HG03558 (cell line): ENCODE results near the gene EPB41L3.
"Not testable (repeated sequence)": the region's sequence is repeated elsewhere in the genome, so short reads cannot be mapped to it uniquely, and the experiment has no call there.

Source experiments
- ATAC-seq: cut with Tn5 transposase; IDR thresholded peaks from one replicate; pipeline ENCODE4 v1.9.1; 2021; ENCODE audit warnings: moderate number of reproducible peaks; ENCODE audit not compliant: unreplicated experiment; ENCODE audit errors: extremely low read depth

The EPB41L3 gene

DNA sequence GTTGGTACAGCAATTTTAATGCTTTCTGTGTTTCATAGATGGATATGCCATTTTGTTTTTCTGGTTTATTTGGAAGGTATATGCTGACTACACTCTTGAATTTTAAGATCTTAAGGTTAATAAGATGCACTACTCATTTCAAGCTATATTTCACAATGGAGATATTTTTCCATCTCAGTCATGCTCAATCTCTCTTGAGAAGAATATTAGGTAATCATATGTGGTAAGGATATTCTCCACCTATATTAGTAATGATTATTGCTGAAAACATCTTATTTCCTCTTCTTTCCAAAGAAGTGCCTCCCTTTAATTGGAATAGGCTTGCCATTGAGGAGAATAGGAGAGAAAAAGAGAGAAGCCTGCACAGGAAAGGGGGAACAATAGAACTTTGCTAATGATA is 40.1 kb downstream of the EPB41L3 start:
- ATAC-seq, result no peak

DNA sequence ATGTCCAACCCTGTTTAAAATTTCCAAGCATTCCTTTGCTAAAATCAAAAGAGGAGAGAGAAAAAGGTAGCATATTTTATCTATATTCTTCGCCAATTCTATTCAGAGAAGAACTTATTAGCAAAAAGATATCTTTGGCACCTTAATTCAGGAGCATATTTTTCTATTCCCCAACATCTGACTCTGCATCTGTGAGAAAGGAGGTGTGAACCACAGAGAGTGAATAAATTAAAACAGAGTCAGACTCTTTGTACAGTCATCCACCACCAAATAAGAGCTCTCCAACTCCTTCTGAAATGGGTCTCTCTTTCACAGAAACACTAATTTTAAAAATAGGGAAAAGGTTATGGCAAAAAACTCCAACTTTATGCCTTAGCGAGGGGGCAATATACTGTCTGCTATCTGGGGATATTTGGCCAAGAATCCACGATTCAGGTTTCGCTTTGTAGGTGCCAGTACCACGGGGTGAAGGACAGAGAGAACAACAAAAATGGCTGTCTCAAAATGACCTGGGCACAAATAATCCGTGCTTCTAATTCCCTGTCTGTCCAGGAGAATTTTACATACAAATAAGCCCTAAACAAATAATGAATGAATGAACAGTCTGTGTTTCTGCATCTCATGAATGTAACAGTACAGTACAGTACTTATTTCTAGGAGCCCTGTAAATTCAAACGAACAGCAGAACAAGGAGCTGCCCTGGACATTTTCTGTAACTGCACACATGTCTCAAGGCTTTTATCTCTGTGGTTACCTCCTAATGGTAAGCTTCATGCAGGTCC is 43.4 kb downstream of the EPB41L3 start:
- no peak for ATAC-seq

DNA sequence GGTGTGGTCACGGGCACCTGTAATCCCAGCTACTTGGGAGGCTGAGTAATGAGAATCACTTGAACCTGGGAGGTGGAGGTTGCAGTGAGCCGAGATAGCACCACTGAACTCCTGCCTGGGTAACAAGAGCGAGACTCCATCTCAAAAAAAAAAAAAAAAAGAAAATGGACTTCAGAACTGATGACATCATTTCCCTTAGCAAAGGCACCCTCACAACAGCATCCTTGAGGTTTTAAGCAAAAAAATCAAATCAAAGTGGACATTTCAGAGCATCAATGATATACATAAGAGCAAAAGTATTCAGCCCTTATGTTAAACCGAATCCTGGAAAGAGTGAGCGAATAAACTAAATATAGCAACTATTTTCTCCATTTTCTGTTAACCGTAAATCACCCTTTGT is 45.3 kb downstream of the EPB41L3 start:
- no peak for ATAC-seq

DNA sequence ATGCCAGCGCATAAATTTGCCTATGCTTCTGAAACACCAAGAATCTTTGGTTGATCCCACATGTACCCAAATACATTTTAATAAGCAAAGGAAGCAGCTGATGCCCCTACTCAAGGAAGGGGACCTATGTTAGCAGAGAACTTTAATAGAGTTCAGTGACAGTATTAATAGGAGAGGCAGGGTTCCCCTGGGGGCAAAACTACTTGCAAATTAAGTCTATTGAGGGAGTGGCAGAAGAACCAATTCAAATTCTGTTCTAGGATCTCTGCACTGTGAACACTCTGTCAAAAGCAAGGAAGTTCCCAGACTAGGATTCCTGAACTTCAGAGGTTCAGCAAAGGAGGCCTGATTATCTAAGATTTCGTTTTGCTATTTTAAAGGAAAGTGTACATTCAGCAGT is 47.5 kb downstream of the EPB41L3 start:
- no peak for ATAC-seq

DNA sequence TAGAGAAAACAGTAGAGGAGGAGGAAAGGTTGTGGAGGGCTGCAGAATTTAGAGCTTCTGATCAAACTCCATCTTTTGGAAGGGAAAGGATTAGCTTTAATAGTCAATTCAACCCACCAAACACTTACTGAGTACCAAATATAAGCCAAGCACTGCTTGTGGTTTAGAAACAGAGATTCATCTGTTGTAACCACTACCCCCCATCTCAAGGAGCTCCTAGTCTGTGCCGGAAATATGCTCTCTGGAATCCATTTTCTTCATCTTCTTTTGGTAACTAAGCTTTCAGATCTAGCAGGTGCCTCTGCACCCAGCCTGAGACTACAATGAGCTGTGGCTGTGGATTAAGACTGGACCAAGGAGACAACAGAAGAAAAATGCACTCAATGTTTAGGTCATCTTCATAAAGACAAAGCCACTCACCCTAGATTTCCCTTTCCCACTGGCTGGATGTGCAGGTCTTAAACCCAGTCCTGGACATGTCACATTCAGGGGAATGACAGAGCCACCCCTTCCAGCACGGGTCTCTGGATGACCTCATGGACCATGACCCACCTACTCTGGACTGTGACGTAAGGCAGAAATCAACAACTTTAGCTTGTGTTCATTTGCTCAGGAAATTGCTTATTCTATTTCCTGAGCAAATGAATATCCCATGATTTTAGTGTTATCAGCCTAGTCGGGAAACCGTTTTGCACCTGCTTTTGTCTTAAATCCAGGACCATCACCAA is 52.9 kb downstream of the EPB41L3 start:
- ATAC-seq, result no peak

DNA sequence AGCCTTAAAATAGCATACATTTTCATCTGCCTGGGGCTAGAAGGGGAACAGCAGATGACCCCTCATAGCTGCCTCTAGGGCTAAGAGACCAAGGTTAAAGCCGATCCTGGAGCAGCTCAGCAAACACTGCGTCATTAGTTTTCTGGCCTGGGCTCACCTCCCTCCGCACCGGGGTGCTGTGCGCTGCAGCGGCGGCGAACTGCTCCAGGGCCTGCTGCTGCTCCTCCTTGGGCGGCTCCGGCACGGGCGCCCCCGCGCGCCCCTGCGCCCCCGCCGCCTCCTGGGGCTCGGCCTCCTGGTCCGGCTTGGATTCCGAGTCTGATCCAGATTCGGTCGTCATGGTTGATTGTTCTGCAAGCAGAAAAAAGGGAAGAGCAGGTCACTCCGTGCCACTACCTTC is 55.0 kb downstream of the EPB41L3 start:
- ATAC-seq, result no peak

DNA sequence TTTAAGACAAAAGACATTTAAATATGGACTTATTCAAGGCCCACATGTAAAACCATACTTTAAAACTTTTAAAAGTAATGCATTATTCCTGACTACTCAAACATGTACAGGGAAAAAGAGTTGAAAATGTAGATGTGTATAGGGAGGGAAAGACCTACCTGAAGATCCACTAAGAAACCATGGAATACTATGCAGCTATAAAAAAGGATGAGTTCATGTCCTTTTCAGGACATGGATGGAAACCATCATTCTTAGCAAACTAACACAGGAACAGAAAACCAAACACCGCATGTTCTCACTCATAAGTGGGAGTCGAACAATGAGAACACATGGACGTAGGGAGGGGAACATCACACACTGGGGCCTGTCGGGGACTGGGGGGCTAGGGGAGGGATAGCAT is 55.8 kb downstream of the EPB41L3 start:
- ATAC-seq, result not testable (repeated sequence)

DNA sequence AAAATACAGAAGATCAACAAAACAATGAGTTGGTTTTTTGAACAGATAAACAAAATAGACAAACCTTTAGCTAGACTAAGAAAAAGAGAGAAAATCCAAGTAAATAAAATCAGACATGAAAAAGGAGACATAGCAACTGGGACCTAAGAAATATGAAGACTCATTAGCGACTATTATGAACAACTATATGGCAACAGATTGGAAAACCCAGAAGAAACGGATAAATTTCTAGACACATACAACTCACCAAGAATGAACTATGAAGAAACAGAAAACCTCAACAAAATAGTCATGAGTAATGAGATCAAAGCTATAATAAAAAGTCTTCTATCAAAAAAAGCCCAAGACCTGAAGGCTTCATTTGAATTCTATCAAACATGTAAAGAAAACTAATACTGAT is 59.3 kb downstream of the EPB41L3 start:
- no peak for ATAC-seq

DNA sequence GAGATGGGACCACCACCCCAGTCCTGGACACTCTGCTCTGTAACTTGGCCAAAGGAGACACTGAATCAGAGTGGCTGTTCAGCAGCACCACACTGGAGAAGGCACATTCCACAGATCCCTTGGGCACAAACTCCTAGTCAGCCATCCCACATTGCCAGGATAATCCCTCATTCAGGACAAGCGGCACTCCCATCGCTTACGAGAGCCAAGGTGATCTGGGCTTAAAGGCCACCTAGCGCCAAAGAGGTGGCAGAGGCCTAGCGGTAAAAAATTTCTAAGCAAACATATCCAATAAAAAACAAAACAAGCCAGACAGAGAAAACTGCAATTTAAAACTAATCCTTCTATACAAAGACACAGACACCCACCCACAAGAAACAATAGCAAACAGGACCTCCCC is 62.2 kb downstream of the EPB41L3 start:
- ATAC-seq, result no peak

DNA sequence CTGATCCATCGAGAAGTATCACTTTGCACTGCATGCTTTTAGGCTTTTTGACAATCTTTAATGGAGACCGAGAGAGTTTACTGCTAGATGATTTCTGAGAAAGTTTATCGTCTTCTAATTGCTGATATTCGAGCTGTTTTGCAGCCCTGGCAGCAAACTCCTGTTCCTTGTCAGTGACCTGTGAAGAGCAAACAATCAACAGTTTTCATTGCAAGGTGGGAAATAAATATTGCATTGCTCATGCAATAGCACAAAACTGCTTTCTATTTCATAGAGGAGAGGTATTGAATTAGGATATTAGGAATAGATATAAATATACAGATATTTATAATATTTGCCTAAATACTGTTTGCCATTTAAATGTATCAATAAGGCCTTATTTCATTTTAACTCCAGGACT is 65.5 kb downstream of the EPB41L3 start:
- ATAC-seq, result no peak

DNA sequence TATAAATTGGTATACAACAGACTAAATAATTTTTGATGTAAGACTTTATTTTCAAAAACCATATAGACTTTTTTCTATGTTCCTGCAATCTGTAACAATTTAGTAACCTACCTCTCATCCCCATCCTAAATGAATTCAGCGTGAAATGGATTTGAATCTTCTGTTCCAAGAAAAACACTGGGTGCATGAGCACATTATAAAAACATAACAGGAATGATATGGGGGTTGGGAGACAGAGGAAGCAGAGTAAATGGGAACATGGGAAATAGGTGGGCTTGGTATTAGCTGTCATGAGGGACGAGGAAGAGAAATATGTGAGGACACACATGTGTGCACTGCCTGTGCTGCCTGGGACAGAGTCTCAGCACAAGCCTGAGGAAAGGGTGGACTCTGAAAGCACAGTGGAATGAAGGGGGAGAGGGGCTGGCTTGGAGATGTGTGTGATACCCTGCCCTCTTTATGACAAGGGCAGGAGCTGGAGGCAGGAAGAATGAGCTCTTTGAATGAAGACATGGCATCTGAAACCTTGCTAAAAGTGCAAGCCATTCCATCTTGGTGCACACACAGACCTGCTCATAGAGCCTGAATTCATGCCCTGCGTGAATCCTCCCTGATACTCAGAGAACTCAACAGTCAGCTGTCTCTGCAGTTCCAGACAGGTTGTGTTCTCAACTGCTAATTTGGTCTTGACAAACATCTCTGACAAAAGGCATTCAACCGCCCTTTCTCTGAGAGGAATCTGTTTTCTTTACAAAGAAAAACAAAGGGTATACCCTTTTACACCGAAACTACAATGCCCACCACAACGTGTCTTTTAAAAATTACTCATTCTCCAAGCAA is 66.6 kb downstream of the EPB41L3 start:
- no peak for ATAC-seq

DNA sequence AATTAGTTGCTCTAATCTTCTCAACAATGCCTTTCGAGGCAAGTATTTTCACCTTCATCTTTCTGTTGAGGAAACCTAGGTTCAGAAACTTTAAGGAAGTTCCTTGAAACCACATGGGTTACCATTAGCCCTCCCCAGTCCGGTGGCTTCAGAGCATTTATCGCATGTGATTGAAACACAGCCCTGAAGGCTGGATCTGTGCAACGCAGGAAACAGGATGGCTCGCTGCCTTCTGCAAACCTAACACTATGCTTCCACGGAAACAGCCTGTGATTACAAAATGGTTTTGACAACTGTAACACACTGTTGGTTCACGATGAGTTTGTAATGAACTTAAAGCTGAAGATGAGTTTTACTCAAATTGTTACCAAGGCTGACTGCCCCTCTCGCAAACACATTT is 68.5 kb downstream of the EPB41L3 start:
- no peak for ATAC-seq

DNA sequence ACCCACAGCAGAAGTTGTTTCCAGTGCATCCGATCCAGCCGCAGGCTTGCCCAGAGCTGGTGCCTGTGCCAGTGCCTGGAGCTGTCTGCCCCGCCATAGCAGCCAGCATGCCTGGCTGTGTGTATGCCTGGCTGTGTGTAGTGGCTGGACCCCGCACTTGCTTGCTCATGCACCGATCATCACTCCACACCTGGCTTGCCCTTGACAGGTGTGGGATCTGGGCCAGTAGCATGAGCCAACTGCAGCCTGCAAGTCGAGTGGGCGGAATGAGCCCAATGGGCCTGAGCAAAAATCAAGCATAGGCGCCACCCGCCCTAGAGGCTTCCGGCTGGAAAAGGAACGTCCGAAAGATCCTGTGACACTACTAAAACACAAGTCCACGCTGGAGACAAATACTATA is 74.5 kb downstream of the EPB41L3 start:
- ATAC-seq, result no peak

DNA sequence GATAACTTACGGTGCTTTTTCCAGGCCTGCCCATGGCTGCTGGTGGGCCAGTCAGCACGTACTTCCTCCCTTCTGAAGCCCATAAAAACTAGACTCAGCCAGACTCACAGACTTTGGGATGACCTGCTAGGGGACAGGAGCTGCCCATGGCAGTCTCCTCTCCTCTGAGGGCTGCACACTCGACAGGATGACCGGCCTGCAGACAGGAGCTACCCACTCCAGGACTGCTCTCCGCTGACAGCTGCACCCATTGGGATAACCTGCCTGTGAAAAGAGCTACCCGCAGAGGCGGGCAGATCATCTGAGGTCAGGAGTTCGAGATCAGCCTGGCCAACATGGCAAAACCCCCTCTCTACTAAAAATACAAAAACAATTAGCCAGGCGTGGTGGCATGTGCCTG is 75.4 kb downstream of the EPB41L3 start:
- ATAC-seq, result no peak

DNA sequence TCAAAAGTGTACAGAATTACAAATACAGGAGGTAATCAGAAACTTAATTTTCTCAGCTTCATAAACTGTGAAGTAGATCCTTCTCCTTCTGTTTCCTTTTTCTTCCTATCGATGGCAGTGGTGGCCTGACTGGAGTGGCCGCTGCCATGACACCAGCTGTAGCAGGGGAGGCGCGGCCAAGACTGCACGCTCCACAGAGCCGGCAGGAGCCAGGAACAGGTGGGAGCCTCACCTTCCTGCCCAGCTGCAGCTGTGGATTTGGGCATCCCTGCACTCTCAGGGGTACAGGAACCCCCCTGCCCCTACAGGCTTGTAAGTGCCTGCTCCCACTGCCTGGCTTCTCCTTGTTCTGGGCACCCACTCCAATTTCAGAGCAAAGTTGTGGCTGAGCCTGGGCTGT is 76.1 kb downstream of the EPB41L3 start:
- no peak for ATAC-seq

DNA sequence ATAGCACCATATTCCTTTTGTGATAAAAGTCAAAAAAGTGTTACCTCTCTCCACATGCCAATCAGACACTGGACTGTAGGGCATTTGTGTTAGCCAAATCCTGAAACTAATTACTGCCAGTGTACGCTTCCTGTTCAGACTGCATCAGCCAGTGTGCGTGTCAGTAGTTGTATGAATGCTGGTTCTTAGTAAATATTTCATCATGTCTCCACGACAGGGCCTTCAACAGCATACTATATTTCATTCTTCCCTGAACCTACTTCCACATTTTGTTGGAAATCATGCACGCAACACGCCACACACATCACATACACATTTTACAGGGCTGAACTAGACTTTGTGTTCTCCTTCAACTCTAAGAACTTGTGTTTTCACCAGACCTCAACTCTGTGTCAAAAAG is 77.5 kb downstream of the EPB41L3 start:
- no peak for ATAC-seq

DNA sequence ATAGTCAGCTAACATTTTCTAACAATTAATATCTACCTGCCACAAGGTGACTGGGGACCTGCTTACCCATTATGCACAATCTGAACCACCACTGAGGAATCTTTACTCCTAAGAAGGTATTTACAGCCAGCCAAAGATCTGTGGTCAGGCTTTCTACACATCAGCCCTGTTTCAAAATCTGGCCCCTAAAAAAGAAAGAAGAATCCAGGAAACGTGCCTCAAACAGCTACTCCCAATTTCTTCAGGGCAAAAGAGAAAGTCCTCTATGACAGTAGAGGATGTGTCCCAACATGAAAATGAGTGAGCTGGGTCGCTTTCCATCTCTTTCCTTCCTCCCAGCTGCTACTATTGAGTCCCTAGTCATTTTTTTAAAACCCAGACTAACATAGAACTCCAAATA is 79.5 kb downstream of the EPB41L3 start:
- ATAC-seq, result no peak

DNA sequence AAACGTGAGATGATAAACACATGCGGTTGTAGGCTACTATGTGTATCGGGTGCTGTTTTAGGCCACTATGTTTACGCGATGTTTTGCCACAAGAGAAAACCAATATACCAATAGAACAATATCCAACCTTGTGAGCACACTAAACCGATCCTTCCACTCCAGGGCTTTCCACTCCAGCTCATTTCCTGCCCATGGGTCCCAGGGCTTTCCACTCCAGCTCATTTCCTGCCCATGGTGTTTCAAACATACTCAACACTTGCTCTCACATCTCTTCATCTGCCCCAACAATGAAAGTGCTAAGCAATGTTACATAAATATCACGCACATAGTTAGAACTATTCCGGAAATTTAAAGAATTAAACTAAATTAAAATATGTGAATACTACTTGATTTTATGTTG is 80.0 kb downstream of the EPB41L3 start:
- ATAC-seq, result no peak

DNA sequence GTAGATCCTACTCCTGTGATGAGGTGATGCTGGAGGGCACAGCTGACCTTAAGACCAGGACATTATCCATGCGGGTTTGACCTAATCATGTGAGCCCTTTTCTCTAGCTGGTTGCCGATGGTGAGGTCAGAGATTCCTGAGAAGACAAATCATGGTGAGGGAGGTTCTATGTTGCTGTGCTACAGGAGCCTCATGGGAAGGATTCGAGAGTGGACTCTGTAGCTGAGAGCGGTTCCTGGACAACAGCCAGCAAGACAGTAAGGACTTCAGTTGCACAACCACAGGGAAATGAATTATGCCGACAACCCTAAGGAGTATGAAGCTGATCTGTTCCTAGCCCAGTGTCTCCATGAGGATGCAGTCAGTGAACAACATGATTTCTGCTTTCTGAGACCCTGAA is 80.4 kb downstream of the EPB41L3 start:
- no peak for ATAC-seq

DNA sequence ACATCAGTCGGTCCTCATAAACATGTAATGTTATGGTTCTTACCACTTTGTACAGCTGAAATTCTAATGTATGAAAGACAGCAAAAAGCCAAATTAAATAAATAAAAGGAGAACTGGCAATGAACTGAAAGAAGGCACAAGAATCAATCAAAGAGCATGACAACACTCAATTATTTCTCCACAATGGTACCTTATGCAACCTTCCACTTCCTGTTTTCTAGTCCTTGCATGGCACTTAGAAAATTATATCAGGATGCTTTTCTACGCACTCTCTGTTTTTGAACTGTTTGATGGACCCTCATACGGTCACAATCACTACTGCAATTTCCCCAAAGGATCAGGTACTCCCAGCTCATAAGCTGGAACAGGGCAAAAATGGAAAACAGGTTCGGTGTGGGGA is 81.6 kb downstream of the EPB41L3 start:
- ATAC-seq, result no peak

DNA sequence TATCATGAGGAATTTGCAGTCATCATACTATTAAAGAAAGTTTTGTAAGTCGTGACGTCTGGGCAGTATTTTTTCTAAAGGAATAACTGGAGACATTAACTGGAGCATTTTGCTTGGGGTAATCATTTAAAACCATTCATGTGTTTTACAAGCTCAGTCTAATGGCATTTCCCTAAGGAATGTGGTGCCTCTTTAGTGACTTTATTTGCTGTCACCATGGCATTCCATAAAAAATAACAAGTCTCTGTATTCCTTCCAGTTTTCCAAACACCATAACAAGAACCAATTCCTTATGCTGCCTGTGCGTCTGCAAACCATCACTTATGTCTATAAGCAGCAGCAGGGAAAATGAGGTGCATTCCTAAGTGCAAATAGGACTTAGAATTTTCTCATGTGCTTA is 82.8 kb downstream of the EPB41L3 start:
- ATAC-seq, result no peak
